ENCODE results near the gene RAB6D. TPM values are rescaled to one million over a fixed set of nuclear protein-coding genes. Genes with fewer than 3 reads are reported as not detected.
"Not testable (repeated sequence)": the region's sequence is repeated elsewhere in the genome, so short reads cannot be mapped to it uniquely, and the experiment has no call there.

The RAB6D gene
- total RNA-seq, 1 experiment from 2014 or later = not detected

DNA sequence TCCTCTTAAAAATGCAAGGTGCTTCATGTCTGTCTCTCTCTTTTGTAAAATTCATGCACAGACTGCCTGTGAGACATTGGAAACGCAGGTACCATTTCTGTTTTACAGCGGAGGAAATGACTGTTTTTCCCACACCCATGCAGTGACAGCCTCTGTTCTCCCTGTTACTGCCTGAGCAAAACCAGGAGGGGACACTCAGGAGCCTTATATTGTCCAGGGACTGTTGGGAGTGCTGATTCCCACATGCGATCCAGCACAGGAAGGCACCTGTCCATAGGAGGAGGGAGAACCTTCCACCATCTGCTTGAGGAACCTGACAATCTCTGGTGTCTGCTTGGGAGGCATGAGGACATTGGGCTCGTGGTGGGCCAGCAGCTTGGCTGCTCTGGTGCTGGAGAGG lies 36.9 kb upstream of the RAB6D start:
- Histone ChIP-seq H4K5ac (ENCODE audit: insufficient read length, low read depth, low read length) (no peak overlapping the region), H2BK5ac (ENCODE audit: insufficient read length, low read length) (no peak overlapping the region), H3K14ac (ENCODE audit: insufficient read depth, low read length) (no peak overlapping the region), H4K20me1 (ENCODE audit: control insufficient read depth, insufficient read depth, insufficient read length) (no peaks in the 10 kb centered on the region), H2BK15ac (ENCODE audit: low read depth, low read length) (no peak overlapping the region), H3K18ac (ENCODE audit: insufficient read length, low read depth, low read length) (no peak overlapping the region), H3K9me3 (ENCODE audit: control insufficient read depth, low read depth, low read length) (no peaks in the 10 kb centered on the region), H3T11ph (ENCODE audit: low read length) (no peak overlapping the region), H4K91ac (ENCODE audit: insufficient read length, low read depth, low read length) (no peak overlapping the region), H3K27ac (ENCODE audit: insufficient read length, low read depth, low read length) (no peak overlapping the region), H3K4ac (ENCODE audit: low read depth, low read length) (no peak overlapping the region), H3K4me2 (ENCODE audit: insufficient read depth, insufficient read length, low read length) (no peak overlapping the region), H3K23ac (ENCODE audit: insufficient read length, low read depth, low read length) (no peak overlapping the region), H2BK20ac (ENCODE audit: low read depth, low read length, poor library complexity, severe bottlenecking) (no peak overlapping the region), H3K79me2 (ENCODE audit: insufficient read depth, low read length) (no peaks in the 10 kb centered on the region), H2AK5ac (ENCODE audit: insufficient read length, low read length) (no peak overlapping the region), H4K8ac (replicated peaks; ENCODE audit: insufficient read length, low read depth, low read length) (no peak overlapping the region), H3K27me3 (ENCODE audit: insufficient read depth, low read length) (no peaks in the 10 kb centered on the region), H2AFZ (ENCODE audit: low read length) (no peak overlapping the region), H3K23me2 (ENCODE audit: insufficient read length, low read depth, low read length, poor library complexity, severe bottlenecking) (no peaks in the 10 kb centered on the region), H3K79me1 (ENCODE audit: insufficient read depth, low read depth, low read length, poor library complexity, severe bottlenecking) (no peaks in the 10 kb centered on the region), H2BK120ac (ENCODE audit: low read depth, low read length, poor library complexity, severe bottlenecking) (no peak overlapping the region), H3K56ac (ENCODE audit: insufficient read length, low read depth, low read length) (no peak overlapping the region), H3K4me1 (ENCODE audit: insufficient read depth, low read length) (no peaks in the 10 kb centered on the region), H3K9ac (ENCODE audit: extremely low read depth, insufficient read length, low read length) (no peak overlapping the region), H2BK12ac (ENCODE audit: insufficient read length, low read depth, low read length) (no peak overlapping the region)
- H3K27me3 Mint-ChIP-seq (ENCODE audit: low read depth) = peaks cover 12% of the 10 kb centered on the region
- H3K4me1 Mint-ChIP-seq = peaks cover 2% of the 10 kb centered on the region in 2 experiments; a peak in 2 of 4 replicates
- no peak overlapping the region for H3K4me3 Mint-ChIP-seq
- TF ChIP-seq, protein P1, sequence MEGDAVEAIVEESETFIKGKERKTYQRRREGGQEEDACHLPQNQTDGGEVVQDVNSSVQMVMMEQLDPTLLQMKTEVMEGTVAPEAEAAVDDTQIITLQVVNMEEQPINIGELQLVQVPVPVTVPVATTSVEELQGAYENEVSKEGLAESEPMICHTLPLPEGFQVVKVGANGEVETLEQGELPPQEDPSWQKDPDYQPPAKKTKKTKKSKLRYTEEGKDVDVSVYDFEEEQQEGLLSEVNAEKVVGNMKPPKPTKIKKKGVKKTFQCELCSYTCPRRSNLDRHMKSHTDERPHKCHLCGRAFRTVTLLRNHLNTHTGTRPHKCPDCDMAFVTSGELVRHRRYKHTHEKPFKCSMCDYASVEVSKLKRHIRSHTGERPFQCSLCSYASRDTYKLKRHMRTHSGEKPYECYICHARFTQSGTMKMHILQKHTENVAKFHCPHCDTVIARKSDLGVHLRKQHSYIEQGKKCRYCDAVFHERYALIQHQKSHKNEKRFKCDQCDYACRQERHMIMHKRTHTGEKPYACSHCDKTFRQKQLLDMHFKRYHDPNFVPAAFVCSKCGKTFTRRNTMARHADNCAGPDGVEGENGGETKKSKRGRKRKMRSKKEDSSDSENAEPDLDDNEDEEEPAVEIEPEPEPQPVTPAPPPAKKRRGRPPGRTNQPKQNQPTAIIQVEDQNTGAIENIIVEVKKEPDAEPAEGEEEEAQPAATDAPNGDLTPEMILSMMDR (conservative IDR thresholded peaks at IDR 0.05) = no peak
- H3K9me3 Mint-ChIP-seq = no peaks in the 10 kb centered on the region
- DNase-seq = no peak
- H3K36me3 Mint-ChIP-seq (ENCODE audit: insufficient read depth in 1 of 3, low read depth in 3 of 3) = no peaks in the 10 kb centered on the region; a peak in 1 of 7 replicates
- no CpG with 5 or more reads among the region's 4 CpGs for WGBS (ENCODE audit: extremely low coverage, insufficient read length, low lambda C conversion rate)
- no peak overlapping the region for H3K27ac Mint-ChIP-seq

DNA sequence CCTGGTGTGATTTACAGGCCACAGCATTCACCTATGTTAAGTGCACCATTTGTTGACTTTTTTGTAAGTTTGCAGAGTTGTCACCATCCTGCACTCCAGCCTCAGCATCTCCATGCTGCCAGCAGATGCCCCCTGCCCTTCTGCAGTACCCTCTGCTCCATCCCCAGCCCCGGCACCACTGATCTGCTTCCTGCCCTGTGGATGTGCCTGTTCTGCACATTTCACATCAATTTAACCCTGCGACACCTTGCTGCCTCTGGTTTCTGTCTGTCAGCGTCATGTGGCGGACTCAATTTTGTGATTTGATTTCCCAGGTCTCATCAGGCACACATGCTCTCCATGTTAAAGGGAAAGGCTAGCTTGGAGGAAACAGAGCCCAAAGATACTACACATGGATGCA lies 36.5 kb upstream of the RAB6D start:
- H3K27me3 Mint-ChIP-seq (ENCODE audit: low read depth) = peaks cover 16% of the 10 kb centered on the region
- H3K4ac ChIP-seq (ENCODE audit: low read depth, low read length); H3K23ac ChIP-seq (ENCODE audit: insufficient read length, low read depth, low read length); H3K9ac ChIP-seq (ENCODE audit: extremely low read depth, insufficient read length, low read length); H3K27ac Mint-ChIP-seq; H3T11ph ChIP-seq (ENCODE audit: low read length); H4K8ac ChIP-seq (replicated peaks; ENCODE audit: insufficient read length, low read depth, low read length); DNase-seq; H4K20me1 ChIP-seq (ENCODE audit: control insufficient read depth, insufficient read depth, insufficient read length); H3K4me2 ChIP-seq (ENCODE audit: insufficient read depth, insufficient read length, low read length); H2AFZ ChIP-seq (ENCODE audit: low read length); H3K4me3 Mint-ChIP-seq; H3K27ac ChIP-seq (ENCODE audit: insufficient read length, low read depth, low read length); H2BK120ac ChIP-seq (ENCODE audit: low read depth, low read length, poor library complexity, severe bottlenecking); H3K18ac ChIP-seq (ENCODE audit: insufficient read length, low read depth, low read length); H3K56ac ChIP-seq (ENCODE audit: insufficient read length, low read depth, low read length); H3K36me3 Mint-ChIP-seq (ENCODE audit: insufficient read depth in 1 of 3, low read depth in 3 of 3); H3K9me3 Mint-ChIP-seq; H3K14ac ChIP-seq (ENCODE audit: insufficient read depth, low read length); H3K4me1 Mint-ChIP-seq; H2BK15ac ChIP-seq (ENCODE audit: low read depth, low read length); H2AK5ac ChIP-seq (ENCODE audit: insufficient read length, low read length); H3K4me1 ChIP-seq (ENCODE audit: insufficient read depth, low read length); H3K27me3 ChIP-seq (ENCODE audit: insufficient read depth, low read length); H2BK5ac ChIP-seq (ENCODE audit: insufficient read length, low read length); H2BK12ac ChIP-seq (ENCODE audit: insufficient read length, low read depth, low read length); H4K91ac ChIP-seq (ENCODE audit: insufficient read length, low read depth, low read length); H2BK20ac ChIP-seq (ENCODE audit: low read depth, low read length, poor library complexity, severe bottlenecking); H3K23me2 ChIP-seq (ENCODE audit: insufficient read length, low read depth, low read length, poor library complexity, severe bottlenecking); H3K9me3 ChIP-seq (ENCODE audit: control insufficient read depth, low read depth, low read length); H3K79me2 ChIP-seq (ENCODE audit: insufficient read depth, low read length); H4K5ac ChIP-seq (ENCODE audit: insufficient read length, low read depth, low read length); H3K79me1 ChIP-seq (ENCODE audit: insufficient read depth, low read depth, low read length, poor library complexity, severe bottlenecking): not testable (repeated sequence)
- WGBS (ENCODE audit: extremely low coverage, insufficient read length, low lambda C conversion rate) = no CpG with 5 or more reads among the region's 4 CpGs

All from H9 (cell line).